Daoy (cell line): ENCODE data around the gene G6PC2. TPM values are rescaled to one million over a fixed set of nuclear protein-coding genes. Genes with fewer than 3 reads are reported as not detected.
A peak's percentile ranks its signal among the peaks of the same experiment; 100 is the strongest.

Experiments
- DNase-seq: peaks from one replicate; pipeline ENCODE4 v3.0.0-alpha.2; 2015; ENCODE audit warnings: low read depth
- total RNA-seq: library from RNA; depleted of rRNA; stranded (reverse); fragments of >200 nt; shearing (Covaris generic); gene quantifications from 2 replicates; pipeline ENCODE4 v1.2.3, GENCODE V29; 2014; rRNA removed

Gene G6PC2
- total RNA-seq, 1 experiment from 2014 or later, result not detected

- DNase-seq, result peak; percentile 12
Measured at GRCh38 chr2:168948621-168949212, 47.6 kb downstream of the G6PC2 start.

- no peak for DNase-seq
Measured at GRCh38 chr2:168949324-168949723, 48.2 kb downstream of the G6PC2 start.

- DNase-seq, result no peak
Measured at GRCh38 chr2:168951871-168952270, 50.8 kb downstream of the G6PC2 start.

GRCh38 chr2:168952424-168952823, 51.3 kb downstream of the G6PC2 start:
- DNase-seq, result no peak

GRCh38 chr2:168954256-168954655, 53.2 kb downstream of the G6PC2 start:
- no peak for DNase-seq

GRCh38 chr2:168955321-168955720, 54.2 kb downstream of the G6PC2 start:
- no peak for DNase-seq

GRCh38 chr2:168956392-168956791, 55.3 kb downstream of the G6PC2 start:
- no peak for DNase-seq

Other genes with a start within 250 kb of the G6PC2 start
- gene NOSTRIN, start 98.7 kb upstream of the G6PC2 start, total RNA-seq, result not detected in 2 replicates
- 59.7 and 148 TPM in 2 replicates for gene SPC25, start 10.9 kb upstream of the G6PC2 start, total RNA-seq
- gene ABCB11, start 130.0 kb downstream of the G6PC2 start, total RNA-seq, result not detected in 2 replicates
- 0.39 and 2.5 TPM in 2 replicates for gene DHRS9, start 168.3 kb downstream of the G6PC2 start, total RNA-seq